HEK293 (cell line): ENCODE data around the gene TBC1D17.
A peak's percentile ranks its signal among the peaks of the same experiment; 100 is the strongest.

Source experiments
- CTCF ChIA-PET: fragments of 350-600 bp; formaldehyde crosslinking; extraction: SDS; loops from one replicate; lab custom pipeline; 2021; ENCODE audit warnings: antibody characterized with exemption; lab: Yijun Ruan, JAX
- POLR2A ChIA-PET: fragments of 300-600 bp; formaldehyde crosslinking; extraction: SDS; loops from one replicate; lab custom pipeline; 2020; ENCODE audit warnings: antibody characterized with exemption, inconsistent platforms; lab: Yijun Ruan, JAX
- H3K27ac ChIP-seq: fragments of 200-500 bp; sonication (Bioruptor generic); 2 replicates; pipeline ENCODE4 v1.5.1; 2014; ENCODE audit warnings: low read depth, low read length, control low read depth, inconsistent platforms; ENCODE audit errors: extremely low read depth
- H3K36me3 ChIP-seq, 2 experiments: fragments of 200-500 bp in 1 of 2; sonication (Bioruptor generic) in 1 of 2; 1 replicate in 1 of 2; 2 replicates in 1 of 2; pipeline ENCODE4 v1.5.1; 2014 to 2017; ENCODE audit warnings: inconsistent platforms in 2 of 2, low read length in 2 of 2; ENCODE audit not compliant: control insufficient read depth in 2 of 2, insufficient read depth in 1 of 2
- H3K4me1 ChIP-seq: fragments of 200-500 bp; sonication (Bioruptor generic); 2 replicates; pipeline ENCODE4 v1.5.1; 2014; ENCODE audit warnings: mild to moderate bottlenecking, low read length, inconsistent platforms; ENCODE audit not compliant: control insufficient read depth, insufficient read depth
- H3K4me3 ChIP-seq: 2 replicates; pipeline ENCODE4 v1.5.1; 2011; ENCODE audit warnings: low read depth, mild to moderate bottlenecking, control low read depth, low read length, moderate library complexity
- H3K9me3 ChIP-seq: fragments of 200-500 bp; sonication (Bioruptor generic); 2 replicates; pipeline ENCODE4 v1.5.1; 2014; ENCODE audit warnings: low read depth, low read length, inconsistent platforms; ENCODE audit not compliant: control insufficient read depth, insufficient read depth
- GLI2 ChIP-seq: fragments of 450-650 bp; formaldehyde crosslinking; IDR thresholded peaks from 2 replicates; pipeline ENCODE4; 2017; ENCODE audit warnings: missing biosample characterization, missing genetic modification characterization, low read depth, borderline replicate concordance
- GLIS1 ChIP-seq: fragments of 450-650 bp; formaldehyde crosslinking; IDR thresholded peaks from 2 replicates; pipeline ENCODE4 v1.5.1; 2016; ENCODE audit warnings: missing biosample characterization, missing genetic modification characterization
- OSR2 ChIP-seq: fragments of 450-650 bp; formaldehyde crosslinking; IDR thresholded peaks from 2 replicates; pipeline ENCODE4 v1.5.1; 2016; ENCODE audit warnings: missing biosample characterization, missing genetic modification characterization
- PRDM1 ChIP-seq: fragments of 450-650 bp; formaldehyde crosslinking; IDR thresholded peaks from 2 replicates; pipeline ENCODE4; 2016; ENCODE audit warnings: missing biosample characterization, missing genetic modification characterization
- PRDM4 ChIP-seq: fragments of 450-650 bp; formaldehyde crosslinking; IDR thresholded peaks from 2 replicates; pipeline ENCODE4 v1.5.1; 2017; ENCODE audit warnings: missing biosample characterization, missing genetic modification characterization
- RBAK ChIP-seq: fragments of 450-650 bp; formaldehyde crosslinking; IDR thresholded peaks from 2 replicates; pipeline ENCODE4 v1.5.1; 2016; ENCODE audit warnings: missing biosample characterization, missing genetic modification characterization
- REPIN1 ChIP-seq: fragments of 450-650 bp; formaldehyde crosslinking; IDR thresholded peaks from 2 replicates; pipeline ENCODE4 v1.5.1; 2017; ENCODE audit warnings: missing biosample characterization, missing genetic modification characterization, low read depth
- SCRT1 ChIP-seq: fragments of 450-650 bp; formaldehyde crosslinking; IDR thresholded peaks from 2 replicates; pipeline ENCODE4 v1.5.1; 2016; ENCODE audit warnings: missing biosample characterization, missing genetic modification characterization, borderline replicate concordance
- SCRT2 ChIP-seq: fragments of 450-650 bp; formaldehyde crosslinking; IDR thresholded peaks from 2 replicates; pipeline ENCODE4 v1.5.1; 2016; ENCODE audit warnings: missing biosample characterization, missing genetic modification characterization
- SETDB1 ChIP-seq: IDR thresholded peaks from one replicate; pipeline ENCODE4 v1.6.1; 2017; ENCODE audit warnings: mild to moderate bottlenecking, low read length, moderate library complexity, mixed read lengths; ENCODE audit not compliant: insufficient read length
- SP3 ChIP-seq: fragments of 450-650 bp; formaldehyde crosslinking; IDR thresholded peaks from 2 replicates; pipeline ENCODE4 v1.5.1; 2016; ENCODE audit warnings: missing biosample characterization, missing genetic modification characterization
- SP7 ChIP-seq: fragments of 450-650 bp; formaldehyde crosslinking; IDR thresholded peaks from 2 replicates; pipeline ENCODE4 v1.5.1; 2016; ENCODE audit warnings: missing biosample characterization, missing genetic modification characterization
- ZBTB48 ChIP-seq: fragments of 450-650 bp; formaldehyde crosslinking; IDR thresholded peaks from 2 replicates; pipeline ENCODE4 v1.5.1; 2016; ENCODE audit warnings: missing biosample characterization, missing genetic modification characterization
- ZBTB8A ChIP-seq: fragments of 450-650 bp; formaldehyde crosslinking; IDR thresholded peaks from 2 replicates; pipeline ENCODE4 v1.5.1; 2016; ENCODE audit warnings: missing biosample characterization, missing genetic modification characterization
- ZEB2 ChIP-seq: fragments of 450-650 bp; formaldehyde crosslinking; IDR thresholded peaks from 2 replicates; pipeline ENCODE4 v1.5.1; 2016; ENCODE audit warnings: missing biosample characterization, missing genetic modification characterization
- ZFHX2 ChIP-seq: fragments of 450-650 bp; formaldehyde crosslinking; conservative IDR thresholded peaks from 2 replicates; pipeline ENCODE4 v1.5.1; 2016; ENCODE audit warnings: missing biosample characterization, missing genetic modification characterization
- ZNF112 ChIP-seq: fragments of 450-650 bp; formaldehyde crosslinking; IDR thresholded peaks from 2 replicates; pipeline ENCODE4 v1.5.0; 2017; ENCODE audit warnings: missing biosample characterization, missing genetic modification characterization
- ZNF140 ChIP-seq: fragments of 450-650 bp; formaldehyde crosslinking; IDR thresholded peaks from 2 replicates; pipeline ENCODE4 v1.5.1; 2016; ENCODE audit warnings: missing biosample characterization, missing genetic modification characterization
- ZNF19 ChIP-seq: fragments of 450-650 bp; formaldehyde crosslinking; IDR thresholded peaks from 2 replicates; pipeline ENCODE4; 2016; ENCODE audit warnings: missing biosample characterization, missing genetic modification characterization, low read depth
- ZNF341 ChIP-seq: fragments of 450-650 bp; formaldehyde crosslinking; IDR thresholded peaks from 2 replicates; pipeline ENCODE4; 2016; ENCODE audit warnings: low read depth, missing biosample characterization, missing genetic modification characterization
- ZNF391 ChIP-seq: fragments of 450-650 bp; formaldehyde crosslinking; IDR thresholded peaks from 2 replicates; pipeline ENCODE4 v1.5.1; 2016; ENCODE audit warnings: low read depth, missing biosample characterization, missing genetic modification characterization, borderline replicate concordance
- ZNF548 ChIP-seq: fragments of 450-650 bp; formaldehyde crosslinking; IDR thresholded peaks from 2 replicates; pipeline ENCODE4 v1.5.1; 2016; ENCODE audit warnings: missing biosample characterization, missing genetic modification characterization
- ZNF624 ChIP-seq: fragments of 450-650 bp; formaldehyde crosslinking; IDR thresholded peaks from 2 replicates; pipeline ENCODE4 v1.5.1; 2017; ENCODE audit warnings: missing biosample characterization, missing genetic modification characterization
- ZNF664 ChIP-seq: fragments of 450-650 bp; formaldehyde crosslinking; IDR thresholded peaks from 2 replicates; pipeline ENCODE4 v1.5.1; 2016; ENCODE audit warnings: missing biosample characterization, missing genetic modification characterization
- ZSCAN16 ChIP-seq: fragments of 450-650 bp; formaldehyde crosslinking; IDR thresholded peaks from 2 replicates; pipeline ENCODE4 v1.5.1; 2016; ENCODE audit warnings: missing biosample characterization, missing genetic modification characterization

The TBC1D17 gene

GRCh38 chr19:49848938-49849337 lies 28.6 kb upstream of the TBC1D17 start:
- Histone ChIP-seq H3K27ac (no peak overlapping the region), H3K9me3 (no peaks in the 10 kb centered on the region), H3K4me3 (no peak overlapping the region), H3K4me1 (peaks cover 16% of the 10 kb centered on the region; the same call in 1 of the 2 replicates), H3K36me3 (peaks cover 0 to under 1% of the 10 kb centered on the region in 2 experiments; a peak in 2 of 3 replicates)
- ChIA-PET POLR2A (interaction anchor here (0.9 to 8.8 kb wide), 8 partner anchors 10 to 353 kb away, joined by 3 to 128 read pairs (median 6); partner anchors contain the start of genes PNKP and RPS11), CTCF (interaction anchor here (1.0 to 2.8 kb wide), 4 partner anchors 9 to 176 kb away, joined by 3 to 13 read pairs (median 4); no protein-coding TSS in a partner anchor)
- TF ChIP-seq ZNF548 (tag by site-specific recombination) (no peak), ZNF624 (tag by site-specific recombination) (peak; percentile 97), ZNF19 (no peak), SETDB1 (peak; percentile 73), PRDM1 (tag by site-specific recombination) (peak; percentile 58; the same call in 1 of the 2 replicates), ZNF664 (tag by site-specific recombination) (peak; percentile 79)

- TF ChIP-seq ZNF391 (tag by site-specific recombination) (no peak), RBAK (tag by site-specific recombination) (0 out of 2 replicates have a peak, but pooled peaks have one; percentile 12), ZBTB48 (no peak), ZNF140 (tag by site-specific recombination) (no peak), SP3 (no peak), SCRT2 (peak; percentile 88), PRDM4 (tag by site-specific recombination) (no peak), ZFHX2 (peak; percentile 28; the same call in 1 of the 2 replicates), SP7 (tag by site-specific recombination) (no peak), SCRT1 (tag by site-specific recombination) (0 out of 2 replicates have a peak, but pooled peaks have one; percentile 56), OSR2 (no peak), ZBTB8A (tag by site-specific recombination) (no peak), GLIS1 (no peak), ZNF112 (no peak), ZNF341 (tag by site-specific recombination) (0 out of 2 replicates have a peak, but pooled peaks have one; percentile 32), ZEB2 (tag by site-specific recombination) (no peak), GLI2 (tag by site-specific recombination) (no peak), REPIN1 (no peak), ZSCAN16 (tag by site-specific recombination) (no peak)
- Histone ChIP-seq H3K4me3 (no peak overlapping the region), H3K4me1 (peaks cover 17% of the 10 kb centered on the region; the same call in 1 of the 2 replicates), H3K27ac (no peak overlapping the region), H3K9me3 (no peaks in the 10 kb centered on the region), H3K36me3 (peaks cover 0 to 7% of the 10 kb centered on the region in 2 experiments; a peak in 2 of 3 replicates)
- CTCF ChIA-PET = interaction anchor here (0.6 to 2.8 kb wide), 8 partner anchors 14 to 177 kb away, joined by 3 to 13 read pairs (median 4); partner anchors contain the start of gene FUZ
- POLR2A ChIA-PET = interaction anchor here (0.6 to 8.8 kb wide), 14 partner anchors 9 to 710 kb away, joined by 3 to 128 read pairs (median 8); partner anchors contain the start of genes AP2A1, ATF5, FUZ and NUP62
Measured at GRCh38 chr19:49849433-49850220, 27.9 kb upstream of the TBC1D17 start.
